ENCODE results near the gene CDK5.
"Not testable (repeated sequence)": the region's sequence is repeated elsewhere in the genome, so short reads cannot be mapped to it uniquely, and the experiment has no call there.

CDK5 gene

GRCh38 chr7:151032936-151033863 is 24.5 kb downstream of the CDK5 start:
- no peaks in the 10 kb centered on the region for H3K27me3 Mint-ChIP-seq
- no peak overlapping the region for H3K27ac Mint-ChIP-seq
- DNase-seq (no peak), ATAC-seq (replicated peaks) (no peak)
- H3K4me1 Mint-ChIP-seq: peaks cover 12 to 20% of the 10 kb centered on the region in 2 donors
- peaks cover 24 to 31% of the 10 kb centered on the region in 2 donors for H3K36me3 Mint-ChIP-seq
- no peaks in the 10 kb centered on the region for H3K9me3 Mint-ChIP-seq
- no peak overlapping the region for H3K4me3 Mint-ChIP-seq

- DNase-seq (no peak), ATAC-seq (replicated peaks) (no peak)
- H3K4me1 Mint-ChIP-seq: peaks cover 17 to 29% of the 10 kb centered on the region in 2 donors
- H3K4me3 Mint-ChIP-seq: no peak overlapping the region
- H3K9me3 Mint-ChIP-seq: no peaks in the 10 kb centered on the region
- H3K27me3 Mint-ChIP-seq: no peaks in the 10 kb centered on the region
- no peak overlapping the region for H3K27ac Mint-ChIP-seq
- H3K36me3 Mint-ChIP-seq: peaks cover 15 to 19% of the 10 kb centered on the region in 2 donors
These were observed 26.7 kb downstream of the CDK5 start for GRCh38 chr7:151031011-151031410.

- Mint-ChIP-seq H3K36me3 (peaks cover 10 to 14% of the 10 kb centered on the region in 2 donors), H3K4me1 (peaks cover 17 to 29% of the 10 kb centered on the region in 2 donors)
- ATAC-seq (replicated peaks): no peak
These were observed 28.7 kb downstream of the CDK5 start for GRCh38 chr7:151028948-151029501.

GRCh38 chr7:151028131-151028947 is 29.4 kb downstream of the CDK5 start, which contains the start of gene ABCB8:
Gene ABCB8, plus strand, starts transcription at chr7:151028450. Its CDS starts 66 bp downstream, at chr7:151028516.
- peaks cover 10 to 14% of the 10 kb centered on the region in 2 donors for H3K36me3 Mint-ChIP-seq
- peak within 1 kb of the TSS; percentile 92 to 98 for H3K4me3 Mint-ChIP-seq
- peak within 1 kb of the TSS; percentile 97 for H3K27ac Mint-ChIP-seq
- H3K4me1 Mint-ChIP-seq: peaks cover 17 to 29% of the 10 kb centered on the region in 2 donors
- H3K9me3 Mint-ChIP-seq: no peaks in the 10 kb centered on the region
- peaks cover 10 to 16% of the 10 kb centered on the region in 2 donors for H3K27me3 Mint-ChIP-seq
- peak; percentile 99 for DNase-seq
- peak; percentile 94 for ATAC-seq (replicated peaks)

More at GRCh38 chr7:151028948-151029501, 28.7 kb downstream of the CDK5 start:
- Mint-ChIP-seq H3K4me3 (peak overlapping the region; percentile 92 to 98), H3K27me3 (peaks cover 9 to 10% of the 10 kb centered on the region in 2 donors), H3K9me3 (no peaks in the 10 kb centered on the region), H3K27ac (peak overlapping the region; percentile 97)
- no peak for DNase-seq

GRCh38 chr7:151027728-151028130 is 30.0 kb downstream of the CDK5 start:
- Mint-ChIP-seq H3K27ac (peak overlapping the region; percentile 97), H3K27me3 (peaks cover 16 to 22% of the 10 kb centered on the region in 2 donors), H3K4me3 (peak overlapping the region; percentile 92 to 98), H3K36me3 (peaks cover 10 to 14% of the 10 kb centered on the region in 2 donors), H3K4me1 (peaks cover 17 to 29% of the 10 kb centered on the region in 2 donors)
- DNase-seq, H3K9me3 Mint-ChIP-seq: not testable (repeated sequence)
- peak; percentile 5 to 15 for ATAC-seq (replicated peaks)

GRCh38 chr7:151026771-151027727 is 30.6 kb downstream of the CDK5 start:
- DNase-seq; H3K9me3 Mint-ChIP-seq; ATAC-seq (replicated peaks): not testable (repeated sequence)
- Mint-ChIP-seq H3K4me1 (peaks cover 16 to 27% of the 10 kb centered on the region in 2 donors), H3K27me3 (peaks cover 16 to 23% of the 10 kb centered on the region in 2 donors), H3K36me3 (peaks cover 9 to 12% of the 10 kb centered on the region in 2 donors), H3K27ac (peak overlapping the region; percentile 97), H3K4me3 (peak overlapping the region; percentile 92 to 98)

GRCh38 chr7:151025924-151026671 is 31.6 kb downstream of the CDK5 start:
- no peak overlapping the region for H3K27ac Mint-ChIP-seq
- H3K4me1 Mint-ChIP-seq: peaks cover 14 to 22% of the 10 kb centered on the region in 2 donors
- H3K27me3 Mint-ChIP-seq: peaks cover 21 to 32% of the 10 kb centered on the region in 2 donors
- H3K36me3 Mint-ChIP-seq: peaks cover 4 to 9% of the 10 kb centered on the region in 2 donors
- ATAC-seq (replicated peaks) (no peak), DNase-seq (no peak)
- H3K4me3 Mint-ChIP-seq: no peak overlapping the region
- no peaks in the 10 kb centered on the region for H3K9me3 Mint-ChIP-seq

GRCh38 chr7:151024435-151025056 is 33.2 kb downstream of the CDK5 start, which contains the start of gene ATG9B:
Gene ATG9B, minus strand, starts transcription at chr7:151024494. Its CDS starts 71 bp downstream, at chr7:151024423.
- Mint-ChIP-seq H3K27ac (no peak within 1 kb of the TSS), H3K9me3 (no peaks in the 10 kb centered on the region), H3K36me3 (peaks cover 4% of the 10 kb centered on the region in 2 donors), H3K4me3 (no peak within 1 kb of the TSS), H3K27me3 (peaks cover 36 to 47% of the 10 kb centered on the region in 2 donors), H3K4me1 (peaks cover 12 to 22% of the 10 kb centered on the region in 2 donors)
- ATAC-seq (replicated peaks): no peak
- DNase-seq: no peak

GRCh38 chr7:151023232-151023631 is 34.5 kb downstream of the CDK5 start:
- DNase-seq (no peak), ATAC-seq (replicated peaks) (no peak)
- peaks cover 48 to 60% of the 10 kb centered on the region in 2 donors for H3K27me3 Mint-ChIP-seq
- no peaks in the 10 kb centered on the region for H3K36me3 Mint-ChIP-seq
- no peak overlapping the region for H3K4me3 Mint-ChIP-seq
- H3K4me1 Mint-ChIP-seq: peaks cover 14 to 24% of the 10 kb centered on the region in 2 donors
- H3K9me3 Mint-ChIP-seq: no peaks in the 10 kb centered on the region
- no peak overlapping the region for H3K27ac Mint-ChIP-seq

- no peaks in the 10 kb centered on the region for H3K9me3 Mint-ChIP-seq
- H3K27me3 Mint-ChIP-seq: peaks cover 58 to 68% of the 10 kb centered on the region in 2 donors
- DNase-seq (no peak), ATAC-seq (replicated peaks) (no peak)
- peaks cover 22 to 31% of the 10 kb centered on the region in 2 donors for H3K4me1 Mint-ChIP-seq
- H3K4me3 Mint-ChIP-seq: peak overlapping the region in 1 of 2 donors; percentile 37
- no peaks in the 10 kb centered on the region for H3K36me3 Mint-ChIP-seq
- H3K27ac Mint-ChIP-seq: no peak overlapping the region
These were observed 37.5 kb downstream of the CDK5 start for GRCh38 chr7:151020231-151020630.

- Mint-ChIP-seq H3K27me3 (peaks cover 54 to 66% of the 10 kb centered on the region in 2 donors), H3K4me1 (peaks cover 28 to 42% of the 10 kb centered on the region in 2 donors), H3K4me3 (peak overlapping the region; percentile 76 to 77)
These were observed 38.6 kb downstream of the CDK5 start for GRCh38 chr7:151019130-151019447.

More at GRCh38 chr7:151019130-151019447, 38.6 kb downstream of the CDK5 start:
- ATAC-seq (replicated peaks) (no peak), DNase-seq (no peak)
- Mint-ChIP-seq H3K9me3 (peaks cover 0 to 1% of the 10 kb centered on the region in 2 donors), H3K27ac (no peak overlapping the region), H3K36me3 (no peaks in the 10 kb centered on the region)

Measured in stimulated activated naive B cell treated with anti-CD40 and anti-IgM and Interleukin-4, amounts not matched to agents 10 μg/mL and 1 μg/mL and 100 μg/mL, for 72 hours (primary cell).